WTC11 (cell line): Measurements from ENCODE around the gene SHANK3. TPM values are rescaled to one million over a fixed set of nuclear protein-coding genes. Genes with fewer than 3 reads are reported as not detected.

Source experiments
- ATAC-seq: fragments of 200-7000 bp; cut with Tn5 transposase; 2 replicates; pipeline ENCODE4 v1.10.0; 2021; ENCODE audit warnings: mild to moderate bottlenecking, moderate library complexity
- CTCF ChIA-PET: fragments of 300-600 bp; sonication (Branson Sonifier 250); formaldehyde crosslinking; loops from one replicate; lab custom pipeline; 2021; ENCODE audit warnings: antibody characterized with exemption; lab: Charles Lee
- POLR2A ChIA-PET: fragments of 350-600 bp; sonication (Branson Sonifier 250); formaldehyde crosslinking; loops from one replicate; lab custom pipeline; 2021; ENCODE audit warnings: antibody characterized with exemption; lab: Charles Lee
- DNase-seq: peaks from one replicate; pipeline ENCODE4 v3.0.0; 2021; ENCODE audit warnings: low spot score
- H3K27ac Mint-ChIP-seq: 2 replicates; pipeline ENCODE4 v1.8.0; 2021; ENCODE audit warnings: mixed read lengths
- H3K27me3 Mint-ChIP-seq: 2 replicates; pipeline ENCODE4 v1.8.0; 2021; ENCODE audit warnings: low read depth, mild to moderate bottlenecking, moderate library complexity, mixed read lengths
- H3K36me3 Mint-ChIP-seq: 2 replicates; pipeline ENCODE4 v1.8.0; 2021; ENCODE audit warnings: mixed read lengths
- H3K4me1 Mint-ChIP-seq: 2 replicates; pipeline ENCODE4 v1.8.0; 2022; ENCODE audit warnings: mixed read lengths
- H3K4me3 Mint-ChIP-seq: 2 replicates; pipeline ENCODE4 v1.8.0; 2021; ENCODE audit warnings: mild to moderate bottlenecking, moderate library complexity, mixed read lengths
- H3K9me3 Mint-ChIP-seq: 2 replicates; pipeline ENCODE4 v1.8.0; 2021; ENCODE audit warnings: mixed read lengths
- AFF4 ChIP-seq: sonication (generic); formaldehyde crosslinking; IDR thresholded peaks from 2 replicates; pipeline ENCODE4 v1.8.1; 2023; ENCODE audit warnings: mild to moderate bottlenecking, missing genetic modification reagents, borderline replicate concordance
- CTCF ChIP-seq: fragments of 200-600 bp; IDR thresholded peaks from 2 replicates; pipeline ENCODE4 v1.8.0; 2022; ENCODE audit warnings: antibody characterized with exemption
- EMX1 ChIP-seq: fragments of 250-450 bp; sonication (Bioruptor Pico); IDR thresholded peaks from 2 replicates; pipeline ENCODE4 v1.8.0; 2021; ENCODE audit warnings: mild to moderate bottlenecking
- FOXP4 ChIP-seq: sonication (generic); formaldehyde crosslinking; IDR thresholded peaks from 2 replicates; pipeline ENCODE4 v1.8.0; 2022; ENCODE audit warnings: mild to moderate bottlenecking, missing genetic modification reagents
- GABPB1 ChIP-seq: sonication (generic); formaldehyde crosslinking; IDR thresholded peaks from 2 replicates; pipeline ENCODE4 v1.8.1; 2023; ENCODE audit warnings: mild to moderate bottlenecking, missing genetic modification reagents
- IRF1 ChIP-seq: sonication (generic); formaldehyde crosslinking; IDR thresholded peaks from 2 replicates; pipeline ENCODE4 v1.8.0; 2023; ENCODE audit warnings: missing genetic modification reagents
- NR1H2 ChIP-seq: sonication (generic); formaldehyde crosslinking; IDR thresholded peaks from 2 replicates; pipeline ENCODE4 v1.9.0; 2021; ENCODE audit warnings: mild to moderate bottlenecking, moderate library complexity, missing genetic modification reagents
- PRDM15 ChIP-seq: sonication (generic); formaldehyde crosslinking; IDR thresholded peaks from 2 replicates; pipeline ENCODE4 v1.8.0; 2022; ENCODE audit warnings: missing genetic modification reagents
- RORB ChIP-seq: fragments of 250-450 bp; sonication (Bioruptor Pico); IDR thresholded peaks from 2 replicates; pipeline ENCODE4 v1.9.0; 2021; ENCODE audit warnings: mild to moderate bottlenecking
- SMAD3 ChIP-seq: sonication (generic); formaldehyde crosslinking; IDR thresholded peaks from 2 replicates; pipeline ENCODE4 v1.8.0; 2022; ENCODE audit warnings: missing genetic modification reagents, mild to moderate bottlenecking, borderline replicate concordance
- SMAD4 ChIP-seq: sonication (generic); formaldehyde crosslinking; IDR thresholded peaks from 2 replicates; pipeline ENCODE4 v1.8.0; 2022; ENCODE audit warnings: mild to moderate bottlenecking, missing genetic modification reagents
- TEAD4 ChIP-seq: sonication (generic); formaldehyde crosslinking; IDR thresholded peaks from 2 replicates; pipeline ENCODE4 v1.8.0; 2022; ENCODE audit warnings: mild to moderate bottlenecking, missing genetic modification reagents
- ZBTB43 ChIP-seq: sonication (generic); formaldehyde crosslinking; IDR thresholded peaks from 2 replicates; pipeline ENCODE4 v1.8.1; 2023; ENCODE audit warnings: mild to moderate bottlenecking, missing genetic modification reagents
- ZMAT4 ChIP-seq: fragments of 250-450 bp; sonication (Bioruptor Pico); IDR thresholded peaks from 2 replicates; pipeline ENCODE4 v1.9.0; 2021; ENCODE audit warnings: mild to moderate bottlenecking
- ZNF317 ChIP-seq: sonication (generic); formaldehyde crosslinking; IDR thresholded peaks from 2 replicates; pipeline ENCODE4 v1.8.1; 2023; ENCODE audit warnings: low read depth, mild to moderate bottlenecking, moderate library complexity, missing genetic modification reagents, borderline replicate concordance
- total RNA-seq: library from RNA; stranded (reverse); gene quantifications from 3 replicates; pipeline ENCODE4 v1.2.3, GENCODE V29; 2021

Gene SHANK3
- total RNA-seq, 1 experiment from 2014 or later = 9.6 TPM

GRCh38 chr22:50688448-50688847 lies 15.8 kb downstream of the SHANK3 start (continued):
- TF ChIP-seq ZMAT4 (CRISPR knock-in tag) = no peak
- TF ChIP-seq SMAD4 = no peak
- no peak for TF ChIP-seq FOXP4 (CRISPR knock-in tag)
- no peak for TF ChIP-seq TEAD4 (CRISPR knock-in tag)
- TF ChIP-seq, all 79 proteins: peak for 0

GRCh38 chr22:50691521-50691920 lies 18.9 kb downstream of the SHANK3 start:
- peaks cover 10% of the 10 kb centered on the region for H3K9me3 Mint-ChIP-seq
- ATAC-seq (no peak), DNase-seq (no peak)
- TF ChIP-seq PRDM15 (no peak), CTCF (0 out of 2 replicates have a peak, but pooled peaks have one; percentile 26), RORB (no peak)
- peaks cover 5% of the 10 kb centered on the region; the same call in 1 of the 2 replicates for H3K4me1 Mint-ChIP-seq
- ChIA-PET POLR2A (no interaction called here), CTCF (interaction anchor here (0.6 to 3.5 kb wide), 4 partner anchors 49 to 71 kb away, joined by 3 to 29 read pairs (median 5); partner anchors contain the start of gene ARSA)
- peaks cover 7% of the 10 kb centered on the region for H3K36me3 Mint-ChIP-seq
- H3K27ac Mint-ChIP-seq = no peak overlapping the region
- H3K27me3 Mint-ChIP-seq = peaks cover 10% of the 10 kb centered on the region
- H3K4me3 Mint-ChIP-seq = no peak overlapping the region

GRCh38 chr22:50693462-50693861 lies 20.8 kb downstream of the SHANK3 start:
- no peak overlapping the region for H3K27ac Mint-ChIP-seq
- CTCF ChIA-PET = interaction anchor here (1.1 to 5.4 kb wide), 7 partner anchors 27 to 168 kb away, joined by 3 to 33 read pairs (median 4); partner anchors contain the start of genes ARSA and SCO2
- TF ChIP-seq ZBTB43 (CRISPR knock-in tag) (no peak), IRF1 (no peak), ZNF317 (CRISPR knock-in tag) (no peak), GABPB1 (CRISPR knock-in tag) (no peak), NR1H2 (CRISPR knock-in tag) (no peak), EMX1 (no peak), SMAD3 (no peak), AFF4 (CRISPR knock-in tag) (no peak)

More at GRCh38 chr22:50693462-50693861, 20.8 kb downstream of the SHANK3 start:
- H3K9me3 Mint-ChIP-seq = peaks cover 10% of the 10 kb centered on the region
- peaks cover 5% of the 10 kb centered on the region; the same call in 1 of the 2 replicates for H3K4me1 Mint-ChIP-seq
- peaks cover 7% of the 10 kb centered on the region for H3K36me3 Mint-ChIP-seq
- DNase-seq (no peak), ATAC-seq (no peak)
- no peak overlapping the region for H3K4me3 Mint-ChIP-seq
- POLR2A ChIA-PET = no interaction called here
- peaks cover 23% of the 10 kb centered on the region for H3K27me3 Mint-ChIP-seq
